NOMO-1 (cell line): ENCODE measurements around the gene AGBL1.
"Not testable (repeated sequence)": the region's sequence is repeated elsewhere in the genome, so short reads cannot be mapped to it uniquely, and the experiment has no call there.

Source experiments
- DNase-seq, 2 experiments: peaks; one replicate each; lab custom pipeline; 2025; ENCODE audit not compliant: unreplicated experiment in 2 of 2; lab: John Stamatoyannopoulos, UW

The AGBL1 gene

GRCh38 chr15:86988033-86988432, 908.4 kb downstream of the AGBL1 start:
- DNase-seq, result no peak

DNA sequence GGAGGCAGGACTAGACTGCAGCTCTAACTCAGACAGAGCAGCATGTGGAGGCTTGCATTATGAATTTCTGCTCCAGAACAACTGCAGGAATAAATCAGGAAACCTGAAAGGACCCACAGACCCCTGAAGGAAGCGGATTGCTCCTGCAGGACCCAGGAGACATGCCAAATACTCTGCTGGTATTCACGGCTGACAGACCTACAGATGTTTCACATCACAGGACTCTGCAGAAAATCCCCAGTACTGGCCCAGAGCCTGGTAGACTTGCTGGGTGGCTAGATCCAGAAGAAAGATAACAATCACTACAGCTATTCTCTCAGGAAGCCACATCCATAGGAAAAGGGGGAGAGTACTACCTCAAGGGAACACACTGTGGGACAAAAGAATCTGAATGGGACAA, 942.1 kb downstream of the AGBL1 start:
- no peak for DNase-seq

- DNase-seq, result no peak
These were observed 952.0 kb downstream of the AGBL1 start for GRCh38 chr15:87031540-87032230.

- no peak for DNase-seq
These were observed 952.6 kb downstream of the AGBL1 start for GRCh38 chr15:87032295-87032694.

- DNase-seq, result no peak
These were observed 953.4 kb downstream of the AGBL1 start for GRCh38 chr15:87033056-87033455.

- no peak for DNase-seq
These were observed 955.2 kb downstream of the AGBL1 start for GRCh38 chr15:87034886-87035285.

- no peak for DNase-seq
These were observed 958.7 kb downstream of the AGBL1 start for GRCh38 chr15:87038404-87038803.

DNA sequence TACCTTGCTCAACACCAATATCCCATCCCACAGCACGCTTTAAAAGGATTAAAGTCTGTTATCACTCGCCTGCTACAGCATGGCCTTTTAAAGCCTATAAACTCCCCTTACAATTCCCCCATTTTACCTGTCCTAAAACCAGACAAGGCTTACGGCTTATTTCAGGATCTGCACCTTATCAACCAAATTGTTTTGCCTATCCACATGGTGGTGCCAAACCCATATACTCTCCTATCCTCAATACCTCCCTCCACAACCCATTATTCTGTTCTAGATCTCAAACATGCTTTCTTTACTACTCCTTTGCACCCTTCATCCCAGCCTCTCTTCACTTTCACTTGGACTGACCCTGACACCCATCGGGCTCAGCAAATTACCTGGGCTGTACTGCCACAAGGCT, 962.9 kb downstream of the AGBL1 start:
- DNase-seq, result not testable (repeated sequence)

- no peak for DNase-seq
These were observed 966.1 kb downstream of the AGBL1 start for GRCh38 chr15:87045746-87046145.

DNA sequence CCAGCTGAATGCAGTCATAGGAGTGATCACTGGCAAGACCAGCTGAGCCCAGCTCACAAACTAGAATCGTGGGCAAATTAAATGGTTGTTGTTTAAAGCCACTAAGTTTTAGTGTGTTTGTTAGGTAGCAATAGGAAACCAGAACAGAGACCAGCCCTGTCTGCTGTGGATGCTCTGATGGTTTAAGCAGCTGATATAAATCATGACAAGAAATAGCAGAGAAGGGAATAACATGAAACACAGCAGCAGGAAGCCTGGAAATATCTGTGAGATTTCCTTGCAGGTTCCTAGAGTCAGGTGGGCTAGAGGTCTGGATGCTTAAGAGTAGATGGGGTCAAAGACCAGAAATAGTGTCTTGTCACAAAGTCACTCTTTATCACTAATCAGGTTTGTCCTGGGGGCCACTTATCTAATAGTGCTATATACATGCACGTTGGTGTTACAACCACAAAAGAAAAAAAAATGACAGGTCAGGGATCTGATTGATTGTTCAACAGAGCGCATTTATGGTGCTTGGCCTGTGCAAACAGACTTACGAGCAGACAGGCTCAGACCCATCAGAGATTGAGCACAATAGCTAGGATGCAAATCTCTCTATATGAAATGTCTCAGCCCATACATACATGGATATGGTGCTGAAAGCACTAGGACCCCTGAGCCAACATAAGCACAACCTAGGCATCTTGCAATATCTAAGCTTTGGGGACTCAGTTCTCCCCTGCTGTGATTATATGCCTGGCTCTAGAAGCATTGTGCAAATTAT, 967.7 kb downstream of the AGBL1 start:
- no peak for DNase-seq
